Stomach (tissue), 4 donors: ENCODE data around the gene KIAA0513.

Experiments
- CTCF ChIP-seq, 7 experiments: fragments of 450-650 bp in 4 of 7; fragments of 200-600 bp in 3 of 7; sonication (generic) in 3 of 7; IDR thresholded peaks; one replicate each; pipeline ENCODE4 v1.5.1; 2016 to 2019; ENCODE audit warnings: antibody characterized with exemption in 7 of 7, control low read depth in 2 of 7, mild to moderate bottlenecking in 1 of 7
- POLR2AphosphoS5 ChIP-seq, 3 donors: sonication (generic); formaldehyde crosslinking; IDR thresholded peaks; one replicate each; pipeline ENCODE4 v1.6.1; 2016; ENCODE audit warnings: antibody characterized with exemption in 3 of 3

GRCh38 chr16:85078226-85078625, 50.6 kb downstream of the KIAA0513 start:
- TF ChIP-seq POLR2AphosphoS5 (IDR thresholded peaks at IDR 0.05) (no peak), CTCF (IDR thresholded peaks at IDR 0.05) (no peak)
